Astrocyte of the spinal cord (primary cell): Measurements from ENCODE around the gene GAB1.

Source experiments
- DNase-seq: peaks from one replicate; pipeline ENCODE4 v3.0.0; 2011; ENCODE audit warnings: low read depth, low spot score
- H3K4me3 ChIP-seq: 2 replicates; pipeline ENCODE4 v1.5.1; 2011; ENCODE audit warnings: low read depth, mild to moderate bottlenecking, low read length, moderate library complexity
- CTCF ChIP-seq: IDR thresholded peaks from 2 replicates; pipeline ENCODE4 v1.5.1; 2012; ENCODE audit warnings: low read depth, mild to moderate bottlenecking, low read length, inconsistent platforms
- in situ Hi-C: cut with HindIII; loops from 2 replicates; pipeline ENCODE4 v1.10.0; 2017; ENCODE audit warnings: low sequenced_read_pairs

Gene GAB1

GRCh38 chr4:143335979-143336780 is 496 bp upstream of the GAB1 start:
- DNase-seq, result peak; percentile 94
- in situ Hi-C loops, result no loop called here
- H3K4me3 ChIP-seq, result peak overlapping the region; percentile 64
- no peak for TF ChIP-seq CTCF

- in situ Hi-C loops, result no loop called here
- H3K4me3 ChIP-seq, result peak overlapping the region; percentile 64
- no peak for TF ChIP-seq CTCF
- DNase-seq, result peak; percentile 77
Observed at GRCh38 chr4:143337600-143338287, 1.1 kb downstream of the GAB1 start.

- H3K4me3 ChIP-seq, result no peak overlapping the region
- DNase-seq, result peak; percentile 9
- no peak for TF ChIP-seq CTCF
- in situ Hi-C loops, result no loop called here
Observed at GRCh38 chr4:143338313-143338712, 1.6 kb downstream of the GAB1 start.

- in situ Hi-C loops, result no loop called here
- DNase-seq, result no peak
- no peak overlapping the region for H3K4me3 ChIP-seq
- no peak for TF ChIP-seq CTCF
Observed at GRCh38 chr4:143339497-143339896, 2.8 kb downstream of the GAB1 start.

GRCh38 chr4:143341186-143341755 is 4.6 kb downstream of the GAB1 start:
- no peak for TF ChIP-seq CTCF
- DNase-seq, result no peak
- no peak overlapping the region for H3K4me3 ChIP-seq
- in situ Hi-C loops, result no loop called here

- TF ChIP-seq CTCF, result no peak
- no peak overlapping the region for H3K4me3 ChIP-seq
- no peak for DNase-seq
- in situ Hi-C loops, result no loop called here
Observed at GRCh38 chr4:143343276-143343831, 6.7 kb downstream of the GAB1 start.
